A673 (cell line): ENCODE measurements around the gene SLIT2.

Experiments used
- CTCF ChIP-seq: fragments of 300-800, 200-600 bp; sonication (generic); conservative IDR thresholded peaks from 2 replicates; pipeline ENCODE4 v1.5.1; 2017; ENCODE audit warnings: low read depth, mild to moderate bottlenecking, antibody characterized with exemption, low read length, moderate library complexity, mixed read lengths
- EZH2 ChIP-seq: fragments of 200-600 bp; sonication (generic); IDR thresholded peaks from 2 replicates; pipeline ENCODE4 v1.6.1; 2017; ENCODE audit warnings: borderline replicate concordance, low read depth, mild to moderate bottlenecking, mixed read lengths, antibody characterized with exemption, low read length; ENCODE audit not compliant: poor library complexity, severe bottlenecking

GRCh38 chr4:20289782-20290181, 38.1 kb downstream of the SLIT2 start:
- TF ChIP-seq CTCF (no peak), EZH2 (no peak)
